ENCODE measurements around the gene PDGFC. TPM values are rescaled to one million over a fixed set of nuclear protein-coding genes. Genes with fewer than 3 reads are reported as not detected.

PDGFC gene
- total RNA-seq, 1 donor from 2014 or later, result 38.1 TPM

GRCh38 chr4:156832886-156833285, 138.7 kb downstream of the PDGFC start:
- DNase-seq (ENCODE audit: low read depth in 2 of 2), result no peak

- DNase-seq (ENCODE audit: low read depth in 2 of 2), result no peak
These were observed 141.2 kb downstream of the PDGFC start for GRCh38 chr4:156830351-156830750.

GRCh38 chr4:156829201-156829873, 142.3 kb downstream of the PDGFC start:
- DNase-seq (ENCODE audit: low read depth in 2 of 2), result peak; percentile 38 to 48

- DNase-seq (ENCODE audit: low read depth in 2 of 2), result no peak
These were observed 144.1 kb downstream of the PDGFC start for GRCh38 chr4:156827519-156827918.

- no peak for DNase-seq (ENCODE audit: low read depth in 2 of 2)
These were observed 146.5 kb downstream of the PDGFC start for GRCh38 chr4:156825074-156825473.

- peak in 1 of 2 donors; percentile 20 for DNase-seq (ENCODE audit: low read depth in 2 of 2)
These were observed 147.0 kb downstream of the PDGFC start for GRCh38 chr4:156824451-156825060.

GRCh38 chr4:156820931-156821330, 150.7 kb downstream of the PDGFC start:
- DNase-seq (ENCODE audit: low read depth in 2 of 2), result no peak

- no peak for DNase-seq (ENCODE audit: low read depth in 2 of 2)
These were observed 155.2 kb downstream of the PDGFC start for GRCh38 chr4:156816360-156816755.

- no peak for DNase-seq (ENCODE audit: low read depth in 2 of 2)
These were observed 155.8 kb downstream of the PDGFC start for GRCh38 chr4:156815717-156816359.

GRCh38 chr4:156811963-156812362, 159.6 kb downstream of the PDGFC start:
- no peak for DNase-seq (ENCODE audit: low read depth in 2 of 2)

GRCh38 chr4:156811286-156811685, 160.3 kb downstream of the PDGFC start:
- no peak for DNase-seq (ENCODE audit: low read depth in 2 of 2)

- no peak for DNase-seq (ENCODE audit: low read depth in 2 of 2)
These were observed 165.9 kb downstream of the PDGFC start for GRCh38 chr4:156805696-156806095.

GRCh38 chr4:156803056-156803455, 168.5 kb downstream of the PDGFC start:
- DNase-seq (ENCODE audit: low read depth in 2 of 2), result peak in 1 of 2 donors; percentile 33

- DNase-seq (ENCODE audit: low read depth in 2 of 2), result no peak
These were observed 171.1 kb downstream of the PDGFC start for GRCh38 chr4:156800463-156800862.

- no peak for DNase-seq (ENCODE audit: low read depth in 2 of 2)
These were observed 172.4 kb downstream of the PDGFC start for GRCh38 chr4:156799121-156799589.

GRCh38 chr4:156798438-156798837, 173.2 kb downstream of the PDGFC start:
- no peak for DNase-seq (ENCODE audit: low read depth in 2 of 2)

- DNase-seq (ENCODE audit: low read depth in 2 of 2), result no peak
These were observed 174.4 kb downstream of the PDGFC start for GRCh38 chr4:156797206-156797605.

GRCh38 chr4:156795727-156796126, 175.9 kb downstream of the PDGFC start:
- DNase-seq (ENCODE audit: low read depth in 2 of 2), result no peak

- DNase-seq (ENCODE audit: low read depth in 2 of 2), result no peak
These were observed 176.7 kb downstream of the PDGFC start for GRCh38 chr4:156794863-156795262.

- DNase-seq (ENCODE audit: low read depth in 2 of 2), result peak; percentile 21 to 50
These were observed 179.0 kb downstream of the PDGFC start for GRCh38 chr4:156792462-156793085.

- DNase-seq (ENCODE audit: low read depth in 2 of 2), result peak; percentile 30 to 39
These were observed 180.7 kb downstream of the PDGFC start for GRCh38 chr4:156790866-156791265.

GRCh38 chr4:156788782-156789181, 182.8 kb downstream of the PDGFC start:
- no peak for DNase-seq (ENCODE audit: low read depth in 2 of 2)
